NT2/D1 (cell line): Measurements from ENCODE around the gene RTP5.

Source experiments
- SUZ12 ChIP-seq: IDR thresholded peaks from 2 replicates; pipeline ENCODE4 v1.6.1; 2011; ENCODE audit not compliant: insufficient read length, insufficient read depth; ENCODE audit errors: extremely low read depth
- YY1 ChIP-seq: IDR thresholded peaks from 2 replicates; pipeline ENCODE4 v1.6.1; 2011; ENCODE audit not compliant: insufficient read length, insufficient read depth
- ZNF274 ChIP-seq: IDR thresholded peaks from 2 replicates; pipeline ENCODE4 v1.6.1; 2011; ENCODE audit warnings: mild to moderate bottlenecking, low read depth, low read length

GRCh38 chr2:241913703-241914102, 44.2 kb downstream of the RTP5 start:
- TF ChIP-seq SUZ12 (no peak), ZNF274 (no peak), YY1 (no peak)
